Stimulated activated CD8-positive, alpha-beta memory T cell treated with anti-CD3 and anti-CD28 coated beads, Interleukin-7, amount 100 ng/mL, for 48 hours (primary cell): ENCODE data around the gene UBAC2.
A peak's percentile ranks its signal among the peaks of the same experiment; 100 is the strongest.
"Not testable (repeated sequence)": the region's sequence is repeated elsewhere in the genome, so short reads cannot be mapped to it uniquely, and the experiment has no call there.

ENCODE experiments used
- DNase-seq, 2 donors: peaks; one replicate each; pipeline ENCODE4 v3.0.0-alpha.2; 2020; ENCODE audit warnings: low read depth in 1 of 2; ENCODE audit errors: extremely low read depth in 1 of 2

UBAC2 gene

DNA sequence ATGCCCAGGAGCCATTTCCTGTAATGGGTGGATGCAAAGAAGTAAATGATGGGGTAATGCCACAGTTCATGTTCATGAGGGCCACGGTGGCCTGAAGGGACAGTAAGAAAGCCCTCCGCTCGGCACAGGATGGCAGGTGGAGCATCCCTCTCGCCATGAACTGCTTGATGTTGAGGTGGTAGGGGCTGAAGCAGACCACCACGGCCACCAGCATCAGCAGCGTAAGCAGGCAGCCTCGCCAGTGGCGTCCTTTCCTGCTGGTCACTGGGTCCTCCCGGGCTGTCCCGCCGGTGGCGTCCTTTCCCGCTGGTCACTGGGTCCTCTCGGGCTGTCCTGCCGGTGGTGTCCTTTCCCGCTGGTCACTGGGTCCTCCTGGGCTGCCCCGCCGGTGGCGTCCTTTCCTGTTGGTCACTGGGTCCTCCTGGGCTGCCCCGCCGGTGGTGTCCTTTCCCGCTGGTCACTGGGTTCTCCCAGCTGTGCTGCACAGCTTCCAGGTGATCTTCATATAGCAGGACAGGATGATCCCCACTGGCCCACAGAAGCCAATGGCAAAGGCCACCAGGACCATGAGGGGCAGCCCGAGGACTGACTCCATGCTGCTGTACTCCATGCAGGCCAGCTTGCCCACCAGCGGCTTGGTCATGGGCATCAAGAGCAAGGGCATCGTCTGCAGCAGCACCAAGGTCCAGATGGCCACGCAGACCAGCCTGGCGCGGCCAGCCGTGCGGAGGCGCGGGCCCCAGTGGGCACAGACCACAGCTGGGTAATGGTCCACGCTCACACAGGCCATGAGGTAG is 207.4 kb downstream of the UBAC2 start:
- DNase-seq = no peak

- DNase-seq = no peak
Observed at GRCh38 chr13:99408703-99409000, 208.0 kb downstream of the UBAC2 start.

DNA sequence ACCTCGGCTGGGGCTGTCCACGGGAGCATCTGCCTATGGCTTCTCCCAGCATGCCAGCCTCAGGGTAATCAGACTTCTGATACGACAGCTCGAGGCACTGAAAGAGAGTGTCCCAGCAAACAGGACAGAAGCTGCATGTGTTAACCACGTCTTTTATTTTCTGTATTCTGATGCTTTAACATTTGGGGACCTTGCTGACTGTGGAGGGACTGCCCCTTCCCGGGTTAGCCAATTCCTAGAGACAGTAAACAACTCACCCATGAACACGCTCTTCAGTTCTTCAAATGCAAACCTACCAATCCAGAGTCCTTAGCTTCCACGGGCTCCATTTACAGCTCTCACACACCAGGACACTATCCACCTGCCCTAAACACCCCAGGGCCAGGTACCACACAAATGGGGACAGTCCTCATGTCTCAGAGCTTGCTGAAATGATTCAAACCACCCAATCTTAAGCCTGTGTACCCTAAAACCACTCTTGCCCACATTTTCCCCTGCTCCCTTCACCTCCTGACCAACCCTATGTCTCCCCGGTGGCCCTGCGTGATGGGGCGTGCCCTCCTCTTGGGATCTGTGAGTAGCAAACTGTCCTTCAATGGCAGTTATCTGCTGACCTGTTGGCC is 208.9 kb downstream of the UBAC2 start:
- DNase-seq = not testable (repeated sequence)

DNA sequence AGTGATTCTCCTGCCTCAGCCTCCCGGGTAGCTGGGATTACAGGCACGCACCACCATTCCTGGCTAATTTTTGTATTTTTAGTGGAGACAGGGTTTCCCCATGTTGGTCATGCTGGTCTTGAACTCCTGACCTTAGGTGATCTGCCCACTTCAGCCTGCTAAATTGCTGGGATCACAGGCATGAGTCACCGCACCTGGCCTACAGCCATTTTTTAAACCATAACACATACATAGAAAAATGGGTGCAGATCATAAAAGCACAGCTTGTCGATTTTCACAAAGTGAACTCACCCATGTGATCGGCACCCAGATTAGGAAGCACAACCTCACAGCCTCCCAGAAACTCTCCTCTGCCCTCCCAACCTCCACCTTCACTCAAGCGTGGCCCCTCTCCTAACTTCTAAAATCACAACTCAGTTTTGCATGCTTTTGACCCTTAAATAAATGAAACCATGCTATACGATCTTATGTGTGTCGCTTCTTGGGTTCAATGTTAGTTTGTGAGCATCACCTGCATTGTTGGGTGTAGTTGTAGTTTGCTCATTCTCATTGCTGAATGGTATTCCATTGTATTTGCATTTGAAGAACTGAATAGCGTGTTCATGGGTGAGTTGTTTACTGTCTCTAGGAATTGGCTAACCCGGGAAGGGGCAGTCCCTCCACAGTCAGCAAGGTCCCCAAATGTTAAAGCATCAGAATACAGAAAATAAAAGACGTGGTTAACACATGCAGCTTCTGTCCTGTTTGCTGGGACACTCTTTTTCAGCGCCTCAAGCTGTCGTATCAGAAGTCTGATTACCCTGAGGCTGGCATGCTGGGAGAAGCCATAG is 210.2 kb downstream of the UBAC2 start:
- not testable (repeated sequence) for DNase-seq

- no peak for DNase-seq
Observed at GRCh38 chr13:99412856-99413255, 212.2 kb downstream of the UBAC2 start.

DNA sequence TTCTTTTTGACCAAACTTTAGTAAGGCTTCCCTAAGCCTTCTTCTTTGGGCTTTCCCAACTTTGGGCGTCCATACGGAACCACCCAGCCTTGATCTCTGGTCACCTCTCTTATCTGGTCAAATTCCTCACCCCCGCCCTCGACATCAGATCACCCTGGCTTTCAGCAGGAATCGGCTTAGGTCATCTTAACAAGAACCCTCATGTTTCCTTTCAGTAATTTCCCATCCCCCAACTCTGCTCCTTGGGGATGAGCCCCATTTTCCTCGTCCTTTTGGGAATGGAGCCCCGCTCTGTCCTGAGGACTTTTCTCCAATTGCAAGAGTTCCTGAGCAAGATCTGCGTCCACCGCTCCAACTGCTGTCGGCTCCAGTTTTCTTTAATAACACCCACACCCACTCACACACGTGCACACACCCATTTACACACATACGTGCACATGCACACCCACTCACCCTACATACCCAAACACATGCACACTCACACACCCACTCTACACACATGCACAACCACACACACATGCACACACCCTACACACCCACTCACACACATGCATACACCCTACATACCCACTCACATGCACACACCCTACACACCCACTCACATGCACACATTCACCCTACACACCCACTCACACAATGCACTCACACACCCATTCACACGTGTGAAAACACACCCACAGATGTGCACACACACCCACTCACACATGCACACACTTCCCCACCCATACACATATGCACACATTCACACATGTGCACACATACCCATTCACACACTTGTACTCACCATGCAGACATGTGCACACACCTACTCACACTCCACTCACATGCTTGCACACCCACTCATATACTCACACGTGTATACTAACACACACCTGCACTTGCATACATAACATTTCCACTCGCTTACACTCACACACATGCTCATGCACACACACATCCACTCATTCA is 213.7 kb downstream of the UBAC2 start:
- DNase-seq = no peak

DNA sequence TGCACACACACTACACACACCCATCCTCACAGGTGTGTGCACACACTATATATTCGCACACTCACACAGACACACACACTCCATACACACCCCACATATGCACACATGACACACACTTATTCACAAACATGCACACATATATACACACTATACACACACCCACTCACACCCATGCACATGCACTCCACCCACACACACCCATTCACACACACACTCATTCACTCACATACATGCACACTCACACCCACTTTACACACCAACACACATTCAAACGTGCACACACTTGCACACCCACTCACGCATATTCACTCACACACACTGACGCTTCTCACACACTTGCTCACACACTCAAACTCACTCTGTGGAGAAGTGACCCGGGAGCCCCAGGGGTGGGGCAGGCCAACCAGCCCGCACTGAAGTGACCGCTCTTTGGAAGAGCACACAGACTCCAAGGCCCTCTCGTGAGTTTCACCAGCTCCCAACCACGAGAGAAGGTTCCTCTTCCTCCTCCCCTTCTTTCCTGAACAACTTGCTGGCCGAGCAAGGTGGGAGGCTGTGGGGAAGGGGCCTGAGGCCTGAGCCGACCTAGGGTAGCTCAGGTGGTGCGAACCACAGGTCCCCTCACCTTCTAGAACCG is 214.5 kb downstream of the UBAC2 start:
- DNase-seq = no peak

DNA sequence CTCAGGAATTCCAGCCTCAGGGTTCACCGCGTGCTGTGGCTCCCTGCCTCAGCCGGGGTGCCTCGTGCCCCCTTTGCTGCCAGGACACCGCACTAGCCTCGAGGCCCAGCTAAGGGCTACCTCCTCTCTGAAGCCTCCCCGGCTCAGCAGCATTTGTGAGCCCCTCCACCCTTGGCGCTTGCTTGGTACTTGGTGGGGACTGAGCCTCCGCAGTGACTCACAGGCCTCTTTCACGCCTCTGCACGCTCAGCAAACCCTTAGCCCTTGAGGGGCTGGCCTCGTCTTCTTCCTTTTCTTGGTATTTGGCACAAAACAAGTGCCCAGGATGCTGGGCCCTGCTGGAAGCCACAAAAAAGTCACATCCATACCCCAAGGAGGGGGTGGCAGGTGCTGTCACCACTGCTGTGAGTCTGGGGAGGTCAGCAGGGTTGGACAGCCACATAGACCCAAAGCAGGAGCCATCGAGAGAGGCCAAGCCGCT is 215.2 kb downstream of the UBAC2 start:
- peak in 1 of 2 donors; percentile 61 for DNase-seq

GRCh38 chr13:99416411-99417121 is 215.9 kb downstream of the UBAC2 start:
- DNase-seq = no peak

- DNase-seq = no peak
Observed at GRCh38 chr13:99417201-99418102, 216.8 kb downstream of the UBAC2 start.

- no peak for DNase-seq
Observed at GRCh38 chr13:99418103-99418842, 217.6 kb downstream of the UBAC2 start.

- no peak for DNase-seq
Observed at GRCh38 chr13:99418843-99419140, 218.1 kb downstream of the UBAC2 start.

GRCh38 chr13:99419591-99420243 is 219.1 kb downstream of the UBAC2 start:
- no peak for DNase-seq

GRCh38 chr13:99421271-99421670 is 220.6 kb downstream of the UBAC2 start:
- no peak for DNase-seq

GRCh38 chr13:99421758-99422585 is 221.3 kb downstream of the UBAC2 start:
- DNase-seq = no peak

DNA sequence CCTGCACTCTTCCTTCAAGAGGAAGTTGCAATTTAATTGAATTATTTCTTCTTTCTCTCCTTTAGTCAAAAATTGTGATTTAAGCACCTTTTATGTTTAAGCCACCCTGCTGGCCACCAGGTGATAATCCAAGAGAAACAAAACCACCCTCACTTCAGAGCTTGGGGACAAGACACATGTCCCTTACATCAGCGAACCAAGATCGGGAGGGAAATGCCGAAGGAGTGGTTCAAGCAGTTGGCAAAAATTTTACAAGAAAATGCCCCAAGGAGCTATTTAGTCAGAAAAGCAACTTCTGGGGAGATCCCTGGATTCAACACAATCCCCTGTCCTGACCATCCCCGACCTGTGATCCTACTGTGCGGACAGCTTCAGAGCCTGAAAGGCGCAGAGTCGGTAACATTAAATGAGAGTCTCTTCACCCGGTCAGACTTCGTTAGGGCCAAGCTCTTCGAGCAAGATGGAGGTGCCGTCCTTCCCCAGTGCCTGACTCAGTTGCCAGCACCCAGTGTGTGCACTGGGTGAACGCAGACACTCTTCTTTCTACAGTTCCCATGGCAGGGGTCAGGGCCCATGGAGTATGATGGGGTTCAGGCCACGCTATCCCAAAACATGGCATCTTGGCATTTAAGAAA is 222.0 kb downstream of the UBAC2 start:
- DNase-seq = no peak
